ENCODE data around the gene CACNA1C.

CACNA1C gene

GRCh38 chr12:2574355-2574935 lies 521.7 kb downstream of the CACNA1C start:
- no peak for DNase-seq

GRCh38 chr12:2575245-2575644 lies 522.5 kb downstream of the CACNA1C start:
- DNase-seq: no peak

- no peak for DNase-seq
These were observed 525.4 kb downstream of the CACNA1C start for GRCh38 chr12:2578211-2578610.

- DNase-seq: no peak
These were observed 526.0 kb downstream of the CACNA1C start for GRCh38 chr12:2578772-2579171.

DNA sequence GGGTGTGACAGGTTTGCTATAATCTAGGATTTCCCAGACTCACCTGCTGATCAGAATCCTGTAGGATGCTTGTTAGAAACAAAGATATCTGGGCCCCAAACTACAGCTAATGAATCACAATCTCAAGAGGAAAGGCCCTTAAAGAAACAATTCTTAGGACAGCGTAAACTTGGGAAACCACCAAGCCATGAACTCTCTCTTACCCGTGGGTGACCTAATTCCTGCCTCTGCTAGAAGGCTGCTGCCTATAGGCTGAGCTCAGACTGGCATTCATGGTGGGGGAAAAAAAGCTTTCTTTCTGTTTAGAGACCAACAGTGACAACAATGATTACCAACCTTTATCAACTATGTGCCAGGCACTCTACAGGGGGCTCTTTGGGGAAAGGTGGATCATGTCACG lies 528.0 kb downstream of the CACNA1C start:
- no peak for DNase-seq

DNA sequence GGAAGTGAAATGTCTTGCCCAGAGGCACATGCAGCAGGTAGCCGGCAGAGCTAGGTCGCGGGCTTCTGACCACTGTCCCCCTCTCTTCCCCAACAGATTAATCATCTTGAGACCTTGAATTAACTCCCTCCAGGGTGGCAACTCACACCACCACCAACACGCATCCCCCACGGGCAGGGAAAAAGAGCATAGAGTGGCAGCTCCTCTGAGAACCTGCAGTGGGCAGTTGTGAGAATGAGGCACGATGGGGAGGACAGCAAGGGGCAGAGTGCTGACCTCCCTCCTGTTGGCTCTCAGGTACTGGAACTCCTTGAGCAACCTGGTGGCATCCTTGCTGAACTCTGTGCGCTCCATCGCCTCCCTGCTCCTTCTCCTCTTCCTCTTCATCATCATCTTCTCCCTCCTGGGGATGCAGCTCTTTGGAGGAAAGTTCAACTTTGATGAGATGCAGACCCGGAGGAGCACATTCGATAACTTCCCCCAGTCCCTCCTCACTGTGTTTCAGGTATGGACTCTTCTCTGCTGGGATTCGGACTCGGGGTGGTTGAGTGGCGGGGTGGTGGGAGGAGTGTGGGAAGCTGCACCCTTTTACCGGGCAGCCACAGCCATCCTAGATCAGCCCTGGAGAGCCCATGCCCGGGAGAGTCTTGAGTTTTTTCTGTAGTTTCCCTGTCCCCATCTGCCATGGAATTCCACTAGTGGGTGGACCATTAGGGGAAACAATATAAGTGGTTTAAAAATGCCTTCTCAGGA lies 528.7 kb downstream of the CACNA1C start:
- no peak for DNase-seq

DNA sequence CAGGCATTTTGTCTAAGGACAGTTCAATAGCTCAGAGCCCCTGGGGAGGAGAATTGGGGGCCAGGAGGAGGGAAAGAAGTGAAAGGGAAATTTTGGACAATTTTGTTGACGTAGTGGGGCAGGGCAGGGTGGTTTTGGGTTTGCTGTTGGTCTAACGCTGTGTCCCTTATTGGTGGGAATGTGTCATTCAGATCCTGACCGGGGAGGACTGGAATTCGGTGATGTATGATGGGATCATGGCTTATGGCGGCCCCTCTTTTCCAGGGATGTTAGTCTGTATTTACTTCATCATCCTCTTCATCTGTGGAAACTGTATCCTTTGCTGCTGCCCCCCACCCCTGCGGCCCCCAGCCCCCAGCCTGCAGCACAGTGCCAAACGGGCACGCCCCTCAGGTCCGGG lies 529.8 kb downstream of the CACNA1C start:
- no peak for DNase-seq

GRCh38 chr12:2583091-2583497 lies 530.3 kb downstream of the CACNA1C start:
- no peak for DNase-seq

DNA sequence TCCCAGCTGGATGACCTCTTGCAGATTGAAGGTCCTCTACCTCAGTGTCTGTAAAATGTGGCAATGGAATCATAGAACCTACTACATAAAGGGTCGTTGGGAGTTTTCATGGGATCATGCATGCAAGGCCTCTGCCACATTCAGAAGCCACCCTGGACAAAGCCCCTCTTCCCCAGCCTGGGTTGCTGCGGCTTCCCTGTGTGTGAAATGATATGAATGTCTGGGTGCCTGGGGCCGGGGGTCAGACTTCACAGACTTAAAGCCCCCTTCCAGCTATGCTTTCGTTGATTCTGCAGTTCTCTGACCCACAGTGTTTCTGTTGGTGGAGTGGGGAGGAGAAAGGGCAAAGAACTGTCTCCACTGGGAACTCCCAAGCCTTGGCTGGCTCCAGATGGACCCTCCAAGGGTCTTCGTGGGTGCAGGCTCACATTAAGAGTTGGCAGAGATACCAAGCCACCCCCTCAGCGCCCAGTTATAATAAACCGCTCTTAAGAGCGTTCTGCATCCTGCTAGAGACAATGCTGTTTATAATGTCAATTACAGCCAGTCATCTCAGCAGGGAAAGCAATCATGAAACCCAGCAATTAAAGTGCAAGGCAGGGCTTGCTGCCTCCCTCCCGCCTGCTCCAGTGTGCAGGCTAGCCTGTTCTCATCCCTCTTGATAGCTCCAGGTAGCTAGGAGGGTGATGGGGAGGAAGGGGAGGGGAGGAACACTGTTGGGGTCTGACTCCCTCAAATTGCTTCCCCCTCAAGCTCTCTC lies 531.0 kb downstream of the CACNA1C start:
- DNase-seq: no peak

DNA sequence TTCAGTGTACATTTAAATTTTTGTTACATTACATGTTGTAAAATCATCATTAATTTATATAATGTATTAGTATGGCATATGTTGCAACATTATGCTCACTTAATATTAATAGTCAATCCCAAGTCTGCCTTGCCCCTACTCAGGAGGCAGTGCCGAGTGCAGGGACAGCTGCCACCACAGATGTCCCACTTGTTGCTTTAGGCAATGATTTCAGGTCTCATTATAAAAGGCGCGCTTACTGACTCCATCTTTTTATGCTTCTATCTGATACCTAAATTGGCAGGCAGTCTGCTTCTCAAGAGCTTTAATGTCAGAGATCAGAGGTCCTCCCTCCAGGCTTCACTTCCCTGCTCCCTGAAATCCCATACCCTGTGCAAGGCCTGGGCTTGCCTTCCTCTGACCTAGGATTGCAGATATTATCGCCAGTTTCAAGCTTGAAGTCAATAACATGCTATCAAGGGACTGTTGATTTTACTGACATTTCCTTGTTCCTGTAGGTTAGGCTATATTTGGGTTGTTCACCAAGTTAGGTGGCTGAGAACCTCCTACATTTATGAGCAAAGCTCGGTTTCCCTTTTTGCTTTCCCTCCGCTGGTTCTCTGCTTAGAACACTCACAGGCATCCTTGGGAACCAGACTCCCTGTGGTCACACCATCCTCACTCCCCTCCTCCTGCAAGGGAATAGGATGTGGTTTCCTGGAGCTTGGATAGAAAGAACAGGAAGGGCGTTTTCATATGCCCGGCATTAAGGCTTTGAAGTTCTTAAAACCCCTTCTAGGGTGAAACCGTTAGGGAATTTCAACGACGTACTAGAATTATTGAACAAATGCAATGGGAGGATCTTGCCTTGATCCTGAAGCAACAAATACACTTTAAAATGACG lies 533.6 kb downstream of the CACNA1C start:
- no peak for DNase-seq

DNA sequence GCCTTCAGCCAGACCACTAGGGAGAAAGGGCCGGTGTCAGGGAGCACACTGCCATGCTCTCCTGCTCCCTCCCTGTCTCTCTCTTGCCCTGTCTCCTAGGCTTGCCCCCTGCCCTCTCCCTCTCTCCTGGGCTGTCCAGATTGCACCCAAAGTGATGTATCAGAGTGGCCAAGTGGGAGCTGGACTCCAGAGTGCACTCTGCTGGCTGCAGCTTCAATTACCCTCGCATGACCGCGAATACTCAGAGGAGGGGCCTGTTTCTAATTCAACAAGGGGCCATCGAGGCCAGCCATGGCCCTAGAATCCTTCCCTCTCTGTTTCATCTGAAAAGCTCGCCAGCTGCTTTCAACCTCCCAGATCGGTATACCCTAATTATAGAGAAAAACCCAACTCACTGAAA lies 535.6 kb downstream of the CACNA1C start:
- DNase-seq: no peak

- DNase-seq: no peak
These were observed 536.6 kb downstream of the CACNA1C start for GRCh38 chr12:2589381-2589780.

- no peak for DNase-seq
These were observed 540.3 kb downstream of the CACNA1C start for GRCh38 chr12:2593045-2593444.

GRCh38 chr12:2596441-2596840 lies 543.7 kb downstream of the CACNA1C start:
- no peak for DNase-seq

DNA sequence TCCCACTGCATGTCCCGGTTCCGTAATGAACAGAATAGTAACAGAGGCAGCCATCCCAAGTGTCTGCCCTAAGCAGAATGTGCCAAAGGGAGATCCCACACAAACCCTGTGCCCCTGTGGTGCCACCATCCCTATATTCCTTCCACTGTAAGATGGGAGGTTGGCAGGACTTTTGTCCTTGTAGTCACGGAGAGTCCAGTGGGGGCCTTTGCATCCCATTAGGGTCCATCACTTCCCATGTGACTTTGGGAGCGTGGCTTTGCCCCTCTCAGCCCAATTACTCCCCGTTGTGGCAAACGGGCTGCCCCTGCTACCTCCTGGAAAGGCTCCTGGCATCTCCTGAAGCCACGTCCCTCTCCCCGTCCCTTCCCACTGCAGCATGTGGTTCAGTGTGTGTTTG lies 552.5 kb downstream of the CACNA1C start:
- no peak for DNase-seq

DNA sequence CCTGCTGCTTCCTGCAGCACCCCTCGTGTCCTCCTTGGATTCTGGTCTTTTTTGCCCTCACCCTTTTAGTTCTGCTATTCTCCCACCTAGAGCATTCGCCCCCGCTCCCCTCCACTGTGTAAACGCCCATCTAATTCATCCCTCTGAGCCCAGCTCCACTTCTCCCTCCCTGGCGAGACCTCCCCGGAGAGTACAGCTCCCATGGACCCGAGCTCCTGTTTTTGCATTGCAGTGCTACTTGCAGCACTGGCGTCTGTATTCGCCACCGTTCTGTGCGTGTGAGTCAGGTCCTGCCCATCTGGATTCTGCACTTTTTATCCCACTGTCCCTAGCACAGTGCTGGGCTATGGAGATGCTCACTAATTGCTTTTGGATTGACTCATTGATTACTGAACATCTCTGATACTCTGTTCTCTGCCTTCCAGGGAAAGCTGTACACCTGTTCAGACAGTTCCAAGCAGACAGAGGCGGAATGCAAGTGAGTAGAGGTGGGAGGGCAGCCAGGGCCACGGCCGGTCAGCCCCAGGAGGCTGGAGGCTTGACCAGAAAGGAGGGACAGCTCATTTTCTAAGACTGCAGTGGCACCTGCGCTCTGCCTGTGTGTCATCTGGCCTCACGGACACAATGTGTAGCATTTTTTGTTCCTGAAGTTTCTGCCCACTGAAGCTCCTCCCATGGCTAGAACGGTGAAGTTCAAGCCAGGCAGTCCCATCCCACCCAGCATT lies 553.6 kb downstream of the CACNA1C start:
- DNase-seq: no peak

- DNase-seq: no peak
These were observed 555.3 kb downstream of the CACNA1C start for GRCh38 chr12:2607881-2608607.

DNA sequence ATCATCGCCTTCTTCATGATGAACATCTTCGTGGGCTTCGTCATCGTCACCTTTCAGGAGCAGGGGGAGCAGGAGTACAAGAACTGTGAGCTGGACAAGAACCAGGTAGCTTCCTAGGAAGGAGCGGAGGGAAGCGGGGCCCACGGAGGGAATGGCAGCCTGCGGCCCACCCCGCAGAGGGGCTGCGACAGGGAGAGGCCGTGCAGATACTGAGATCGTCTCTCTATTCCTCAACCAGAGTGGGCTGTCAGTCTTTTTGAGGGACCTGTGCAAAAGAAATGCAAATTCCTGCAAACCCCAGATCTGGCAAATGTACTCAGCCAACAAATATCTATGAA lies 555.8 kb downstream of the CACNA1C start:
- no peak for DNase-seq

GRCh38 chr12:2609020-2609419 lies 556.2 kb downstream of the CACNA1C start:
- DNase-seq: no peak

DNA sequence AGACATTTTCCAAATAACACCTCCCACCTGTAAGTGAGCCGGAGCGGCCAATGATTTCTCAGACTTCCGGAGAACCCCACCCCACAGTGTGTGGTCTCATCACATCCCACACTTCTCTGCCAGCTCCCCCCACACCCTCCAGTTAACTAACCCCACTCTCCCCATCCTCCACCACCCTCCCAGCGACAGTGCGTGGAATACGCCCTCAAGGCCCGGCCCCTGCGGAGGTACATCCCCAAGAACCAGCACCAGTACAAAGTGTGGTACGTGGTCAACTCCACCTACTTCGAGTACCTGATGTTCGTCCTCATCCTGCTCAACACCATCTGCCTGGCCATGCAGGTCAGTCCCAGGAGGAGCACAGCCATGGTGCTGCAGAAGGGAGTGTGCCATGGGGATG lies 557.6 kb downstream of the CACNA1C start:
- DNase-seq: no peak

DNA sequence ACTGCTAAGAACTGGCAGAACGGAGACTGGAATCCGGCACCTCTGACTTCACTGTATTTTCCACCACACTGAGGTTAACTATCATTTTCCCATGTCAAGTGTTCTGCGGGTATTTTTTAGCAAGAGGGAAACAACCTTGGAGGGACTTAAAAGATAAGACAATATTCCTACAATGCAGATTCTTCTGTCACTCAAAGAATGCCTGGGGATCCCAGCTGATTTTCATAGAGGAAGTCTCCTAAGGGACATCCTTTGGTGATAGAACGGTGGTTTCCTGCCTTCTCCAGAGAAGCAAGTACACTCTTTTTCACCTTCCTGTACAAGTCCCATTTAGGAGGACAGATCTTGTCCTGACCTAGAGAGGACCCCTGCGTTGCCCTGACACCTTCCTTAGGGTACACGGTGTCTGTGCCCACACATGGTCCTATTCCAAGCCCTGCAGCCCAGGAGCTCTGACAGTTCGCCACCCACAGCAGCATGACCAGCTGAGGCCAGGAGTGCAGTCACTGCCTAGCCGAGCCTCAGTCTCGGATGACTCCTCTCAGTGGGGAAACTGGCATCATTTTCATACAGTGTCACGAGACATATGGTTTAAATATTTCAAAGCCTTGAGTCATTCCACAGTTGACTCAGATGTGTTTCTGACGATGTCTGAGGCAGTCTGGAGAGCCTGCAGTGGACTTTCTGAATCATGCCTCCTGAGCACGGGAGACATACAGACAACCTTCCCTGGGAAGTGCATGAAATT lies 560.7 kb downstream of the CACNA1C start:
- DNase-seq: no peak
